OCI-LY1 (cell line): Measurements from ENCODE around the gene FCN1.

Source experiments
- EZH2 ChIP-seq: fragments of 200-600 bp; sonication (generic), shearing (Covaris generic); IDR thresholded peaks from 2 replicates; pipeline ENCODE4 v1.8.0; 2017; ENCODE audit warnings: borderline replicate concordance, mixed run types, mild to moderate bottlenecking, antibody characterized with exemption, low read length, moderate library complexity, mixed read lengths
- TF ChIP-seq, protein P1 (sequence below): fragments of 200-600 bp; sonication (generic), shearing (Covaris generic); IDR thresholded peaks from 2 replicates; pipeline ENCODE4 v1.5.1; 2017; ENCODE audit warnings: mild to moderate bottlenecking, antibody characterized with exemption, low read length, moderate library complexity, mixed read lengths

DNA sequence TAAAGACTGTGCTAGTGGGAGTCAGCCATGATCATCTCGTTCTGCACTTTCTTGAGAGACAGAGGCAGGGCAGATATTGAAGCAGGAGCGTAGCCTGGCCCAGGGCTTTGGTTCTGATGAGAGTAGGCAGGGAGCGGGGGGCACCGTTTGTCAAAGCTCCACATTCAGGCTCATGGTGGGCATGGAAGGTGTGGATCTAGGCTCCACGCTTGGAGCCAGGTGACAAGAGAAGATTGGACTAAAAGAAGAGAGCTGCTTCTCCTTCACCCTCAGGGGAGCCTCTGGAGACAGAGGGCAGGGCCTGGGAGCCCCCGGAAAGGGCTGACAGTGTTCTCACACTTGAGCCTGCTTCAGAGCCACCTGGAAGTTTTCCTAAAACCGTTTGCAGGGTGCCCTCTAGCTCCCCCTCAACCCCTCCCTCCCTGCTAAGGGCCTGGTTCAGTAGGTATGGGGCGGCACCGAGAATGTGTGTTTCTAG lies 61.8 kb downstream of the FCN1 start:
- TF ChIP-seq, protein P1, sequence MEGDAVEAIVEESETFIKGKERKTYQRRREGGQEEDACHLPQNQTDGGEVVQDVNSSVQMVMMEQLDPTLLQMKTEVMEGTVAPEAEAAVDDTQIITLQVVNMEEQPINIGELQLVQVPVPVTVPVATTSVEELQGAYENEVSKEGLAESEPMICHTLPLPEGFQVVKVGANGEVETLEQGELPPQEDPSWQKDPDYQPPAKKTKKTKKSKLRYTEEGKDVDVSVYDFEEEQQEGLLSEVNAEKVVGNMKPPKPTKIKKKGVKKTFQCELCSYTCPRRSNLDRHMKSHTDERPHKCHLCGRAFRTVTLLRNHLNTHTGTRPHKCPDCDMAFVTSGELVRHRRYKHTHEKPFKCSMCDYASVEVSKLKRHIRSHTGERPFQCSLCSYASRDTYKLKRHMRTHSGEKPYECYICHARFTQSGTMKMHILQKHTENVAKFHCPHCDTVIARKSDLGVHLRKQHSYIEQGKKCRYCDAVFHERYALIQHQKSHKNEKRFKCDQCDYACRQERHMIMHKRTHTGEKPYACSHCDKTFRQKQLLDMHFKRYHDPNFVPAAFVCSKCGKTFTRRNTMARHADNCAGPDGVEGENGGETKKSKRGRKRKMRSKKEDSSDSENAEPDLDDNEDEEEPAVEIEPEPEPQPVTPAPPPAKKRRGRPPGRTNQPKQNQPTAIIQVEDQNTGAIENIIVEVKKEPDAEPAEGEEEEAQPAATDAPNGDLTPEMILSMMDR, result no peak
- no peak for TF ChIP-seq EZH2
